HCT116 (cell line): ENCODE measurements around the gene TMEM266.

ENCODE experiments used
- CEBPB ChIP-seq: IDR thresholded peaks from 2 replicates; pipeline ENCODE4 v1.6.1; 2012; ENCODE audit warnings: low read depth
- EZH2 ChIP-seq: fragments of 200-600 bp; sonication (generic); IDR thresholded peaks from 2 replicates; pipeline ENCODE4 v1.6.1; 2017; ENCODE audit warnings: antibody characterized with exemption, mixed run types
- POLR2A ChIP-seq: IDR thresholded peaks from 2 replicates; pipeline ENCODE4 v1.7.0; 2011; ENCODE audit warnings: borderline replicate concordance; ENCODE audit not compliant: insufficient read depth, insufficient read length; ENCODE audit errors: extremely low read depth
- SRF ChIP-seq: IDR thresholded peaks from 2 replicates; pipeline ENCODE4 v1.6.1; 2012; ENCODE audit warnings: low read depth
- TF ChIP-seq, protein P1 (sequence below), 3 experiments: fragments of 200-600 bp in 1 of 3; sonication (generic) in 1 of 3; IDR thresholded peaks in 2 of 3; conservative IDR thresholded peaks in 1 of 3; 2 replicates each; pipeline ENCODE4 v1.5.1; 2012 to 2017; ENCODE audit warnings: low read depth in 2 of 3, low read length in 2 of 3, antibody characterized with exemption in 1 of 3, borderline replicate concordance in 1 of 3, control low read depth in 1 of 3, mild to moderate bottlenecking in 1 of 3, mixed read lengths in 1 of 3, mixed run types in 1 of 3, moderate library complexity in 1 of 3; ENCODE audit not compliant: insufficient read depth in 1 of 3
- TF ChIP-seq, protein P2 (sequence below): IDR thresholded peaks from 2 replicates; pipeline ENCODE4 v1.6.1; 2012; ENCODE audit warnings: low read depth
- TF ChIP-seq, protein P3 (sequence below): IDR thresholded peaks from 2 replicates; pipeline ENCODE4 v1.6.1; 2012

DNA sequence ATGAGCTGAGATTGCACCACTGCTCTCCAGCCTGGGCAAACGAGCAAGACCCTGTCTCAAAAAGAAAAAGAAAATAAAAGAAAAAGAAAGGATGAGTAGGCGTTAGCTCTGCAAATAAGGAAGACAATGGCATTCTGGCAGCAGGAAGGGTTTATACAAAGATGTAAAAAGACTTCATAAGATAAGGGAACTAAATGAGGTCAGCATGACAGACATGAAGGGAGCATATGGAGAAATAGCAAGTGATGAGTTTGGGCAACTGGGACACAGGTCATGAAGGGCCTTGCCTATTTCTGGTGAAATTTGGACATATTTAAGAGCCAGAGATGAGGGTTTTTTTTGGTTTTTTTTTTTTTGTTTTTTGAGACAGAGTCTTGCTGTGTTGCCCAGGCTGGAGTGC lies 24.5 kb downstream of the TMEM266 start:
- TF ChIP-seq POLR2A, result no peak
- no peak for TF ChIP-seq SRF
- TF ChIP-seq, protein P1, sequence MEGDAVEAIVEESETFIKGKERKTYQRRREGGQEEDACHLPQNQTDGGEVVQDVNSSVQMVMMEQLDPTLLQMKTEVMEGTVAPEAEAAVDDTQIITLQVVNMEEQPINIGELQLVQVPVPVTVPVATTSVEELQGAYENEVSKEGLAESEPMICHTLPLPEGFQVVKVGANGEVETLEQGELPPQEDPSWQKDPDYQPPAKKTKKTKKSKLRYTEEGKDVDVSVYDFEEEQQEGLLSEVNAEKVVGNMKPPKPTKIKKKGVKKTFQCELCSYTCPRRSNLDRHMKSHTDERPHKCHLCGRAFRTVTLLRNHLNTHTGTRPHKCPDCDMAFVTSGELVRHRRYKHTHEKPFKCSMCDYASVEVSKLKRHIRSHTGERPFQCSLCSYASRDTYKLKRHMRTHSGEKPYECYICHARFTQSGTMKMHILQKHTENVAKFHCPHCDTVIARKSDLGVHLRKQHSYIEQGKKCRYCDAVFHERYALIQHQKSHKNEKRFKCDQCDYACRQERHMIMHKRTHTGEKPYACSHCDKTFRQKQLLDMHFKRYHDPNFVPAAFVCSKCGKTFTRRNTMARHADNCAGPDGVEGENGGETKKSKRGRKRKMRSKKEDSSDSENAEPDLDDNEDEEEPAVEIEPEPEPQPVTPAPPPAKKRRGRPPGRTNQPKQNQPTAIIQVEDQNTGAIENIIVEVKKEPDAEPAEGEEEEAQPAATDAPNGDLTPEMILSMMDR (IDR thresholded peaks at IDR 0.05 in 2 of 3, conservative IDR thresholded peaks at IDR 0.05 in 1 of 3; ENCODE audit: borderline replicate concordance in 1 of 3, insufficient read depth in 1 of 3, low read depth in 2 of 3, low read length in 2 of 3), result no peak
- TF ChIP-seq, protein P2, sequence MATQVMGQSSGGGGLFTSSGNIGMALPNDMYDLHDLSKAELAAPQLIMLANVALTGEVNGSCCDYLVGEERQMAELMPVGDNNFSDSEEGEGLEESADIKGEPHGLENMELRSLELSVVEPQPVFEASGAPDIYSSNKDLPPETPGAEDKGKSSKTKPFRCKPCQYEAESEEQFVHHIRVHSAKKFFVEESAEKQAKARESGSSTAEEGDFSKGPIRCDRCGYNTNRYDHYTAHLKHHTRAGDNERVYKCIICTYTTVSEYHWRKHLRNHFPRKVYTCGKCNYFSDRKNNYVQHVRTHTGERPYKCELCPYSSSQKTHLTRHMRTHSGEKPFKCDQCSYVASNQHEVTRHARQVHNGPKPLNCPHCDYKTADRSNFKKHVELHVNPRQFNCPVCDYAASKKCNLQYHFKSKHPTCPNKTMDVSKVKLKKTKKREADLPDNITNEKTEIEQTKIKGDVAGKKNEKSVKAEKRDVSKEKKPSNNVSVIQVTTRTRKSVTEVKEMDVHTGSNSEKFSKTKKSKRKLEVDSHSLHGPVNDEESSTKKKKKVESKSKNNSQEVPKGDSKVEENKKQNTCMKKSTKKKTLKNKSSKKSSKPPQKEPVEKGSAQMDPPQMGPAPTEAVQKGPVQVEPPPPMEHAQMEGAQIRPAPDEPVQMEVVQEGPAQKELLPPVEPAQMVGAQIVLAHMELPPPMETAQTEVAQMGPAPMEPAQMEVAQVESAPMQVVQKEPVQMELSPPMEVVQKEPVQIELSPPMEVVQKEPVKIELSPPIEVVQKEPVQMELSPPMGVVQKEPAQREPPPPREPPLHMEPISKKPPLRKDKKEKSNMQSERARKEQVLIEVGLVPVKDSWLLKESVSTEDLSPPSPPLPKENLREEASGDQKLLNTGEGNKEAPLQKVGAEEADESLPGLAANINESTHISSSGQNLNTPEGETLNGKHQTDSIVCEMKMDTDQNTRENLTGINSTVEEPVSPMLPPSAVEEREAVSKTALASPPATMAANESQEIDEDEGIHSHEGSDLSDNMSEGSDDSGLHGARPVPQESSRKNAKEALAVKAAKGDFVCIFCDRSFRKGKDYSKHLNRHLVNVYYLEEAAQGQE, result no peak
- no peak for TF ChIP-seq CEBPB
- no peak for TF ChIP-seq EZH2
- TF ChIP-seq, protein P3, sequence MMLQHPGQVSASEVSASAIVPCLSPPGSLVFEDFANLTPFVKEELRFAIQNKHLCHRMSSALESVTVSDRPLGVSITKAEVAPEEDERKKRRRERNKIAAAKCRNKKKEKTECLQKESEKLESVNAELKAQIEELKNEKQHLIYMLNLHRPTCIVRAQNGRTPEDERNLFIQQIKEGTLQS, result no peak
